T-helper 2 cell (primary cell): Measurements from ENCODE around the gene WDR59.
"Not testable (repeated sequence)": the region's sequence is repeated elsewhere in the genome, so short reads cannot be mapped to it uniquely, and the experiment has no call there.

ENCODE experiments used
- DNase-seq, 5 experiments: peaks; one replicate each; pipeline versions ENCODE4 v3.0.0 to v3.0.0-alpha.2; 2012 to 2022

WDR59 gene

DNA sequence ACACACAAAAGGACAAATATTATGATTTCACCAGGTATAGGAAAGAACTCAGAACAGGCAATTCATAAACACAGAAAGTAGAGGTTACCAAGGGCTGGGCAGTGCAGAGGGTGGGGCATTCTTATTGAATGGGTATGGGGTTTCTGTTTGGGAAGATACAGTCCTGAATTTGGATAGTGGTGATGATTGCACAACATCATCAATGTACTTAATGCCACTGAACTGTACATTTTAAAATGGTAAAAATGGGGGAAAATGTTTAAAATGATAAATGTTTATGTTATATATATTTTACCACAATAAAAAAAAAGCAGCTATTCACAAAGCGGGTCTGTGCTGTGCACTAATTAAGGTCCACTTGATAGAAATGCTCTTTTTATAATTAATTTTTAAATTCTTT lies 137.7 kb downstream of the WDR59 start:
- no peak for DNase-seq

DNA sequence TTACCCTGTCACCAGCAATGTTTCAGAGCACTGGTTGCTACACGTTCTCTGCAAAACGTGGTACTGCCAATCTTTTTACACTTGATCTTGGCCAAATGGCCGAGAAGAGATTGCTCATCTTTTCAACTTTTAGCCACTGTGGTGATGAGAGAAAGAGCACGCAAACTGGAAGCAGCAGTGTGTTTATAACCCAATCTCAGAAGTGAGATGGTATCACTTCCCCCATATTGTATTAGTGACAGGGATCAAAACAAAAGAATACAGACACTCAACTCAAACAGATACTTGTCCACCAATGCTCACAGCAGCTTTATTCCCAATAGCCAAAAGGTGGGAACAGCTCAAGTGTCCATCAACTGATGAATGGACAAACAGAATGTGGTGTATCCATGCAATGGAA lies 138.2 kb downstream of the WDR59 start:
- no peak for DNase-seq

DNA sequence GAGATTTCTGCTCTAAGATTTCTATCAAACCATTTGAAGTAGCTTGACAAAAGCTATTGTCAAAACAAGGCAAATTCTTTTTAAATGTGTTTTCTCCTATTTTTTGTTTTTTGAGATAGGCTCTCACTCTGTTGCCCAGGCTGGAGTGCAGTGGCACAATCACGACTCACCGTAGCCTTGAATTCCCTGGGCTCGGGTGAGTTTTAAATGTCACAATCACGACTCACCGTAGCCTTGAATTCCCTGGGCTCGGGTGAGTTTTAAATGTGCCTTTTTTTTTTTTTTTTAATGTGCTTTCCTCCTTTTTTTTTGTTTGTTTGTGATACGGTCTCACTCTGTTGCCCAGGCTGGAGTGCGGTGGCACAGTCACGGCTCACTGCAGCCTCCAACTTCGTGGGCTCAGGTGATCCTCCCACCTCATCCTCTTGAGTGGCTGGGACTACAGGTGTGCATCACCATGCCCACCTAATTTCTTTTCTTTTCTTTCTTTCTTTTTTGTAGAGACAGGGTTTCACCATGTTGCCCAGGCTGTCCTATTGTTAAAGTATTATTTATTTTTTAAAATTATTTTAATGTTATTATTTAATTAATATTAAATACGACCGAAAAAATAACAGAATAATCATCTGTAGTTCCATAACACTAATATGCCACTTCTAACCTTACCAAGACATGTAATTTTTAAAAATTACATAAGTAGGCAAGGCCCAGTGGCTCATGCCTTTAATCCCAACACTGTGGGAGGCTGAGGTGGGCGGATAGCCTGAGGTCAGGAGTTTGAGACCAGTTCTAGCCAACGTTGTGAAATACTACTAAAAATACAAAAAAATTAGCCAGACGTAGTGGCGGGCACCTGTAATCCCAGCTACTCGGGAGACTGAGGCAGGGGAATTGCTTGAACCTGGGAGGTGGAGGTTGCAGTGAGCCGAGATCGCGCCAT lies 140.6 kb downstream of the WDR59 start:
- DNase-seq, result no peak

DNA sequence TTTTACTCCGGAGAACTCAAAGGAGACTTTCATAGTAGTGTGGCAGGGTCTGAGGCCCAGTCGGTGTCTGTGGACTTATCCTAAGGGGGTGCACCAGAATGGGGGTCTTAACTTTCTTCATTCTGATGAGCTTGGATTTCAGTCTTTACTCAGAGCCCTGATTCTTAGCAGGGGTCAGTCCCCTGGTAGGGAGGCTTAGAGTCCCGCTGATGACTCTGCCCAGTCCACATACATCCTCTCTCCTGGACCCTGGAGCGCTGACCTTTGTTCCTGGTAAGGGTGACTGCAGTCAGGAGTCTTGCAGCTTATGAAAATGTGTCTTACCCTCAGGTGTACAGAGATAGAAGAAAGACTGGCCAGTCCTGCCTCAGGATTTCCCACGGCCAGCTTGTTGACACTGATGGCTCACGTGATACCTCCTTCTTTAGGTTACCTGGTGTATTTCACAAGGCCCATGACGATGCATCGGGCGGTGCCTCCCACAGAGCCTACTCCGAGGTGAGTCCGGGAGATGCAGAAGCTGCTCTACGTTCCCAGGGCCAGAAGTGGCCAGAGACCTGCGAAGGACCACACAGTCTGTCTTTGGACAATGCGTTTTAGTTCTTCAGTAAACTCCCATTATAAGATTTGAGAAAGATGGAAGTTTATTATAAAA lies 141.4 kb downstream of the WDR59 start:
- DNase-seq, result not testable (repeated sequence)

DNA sequence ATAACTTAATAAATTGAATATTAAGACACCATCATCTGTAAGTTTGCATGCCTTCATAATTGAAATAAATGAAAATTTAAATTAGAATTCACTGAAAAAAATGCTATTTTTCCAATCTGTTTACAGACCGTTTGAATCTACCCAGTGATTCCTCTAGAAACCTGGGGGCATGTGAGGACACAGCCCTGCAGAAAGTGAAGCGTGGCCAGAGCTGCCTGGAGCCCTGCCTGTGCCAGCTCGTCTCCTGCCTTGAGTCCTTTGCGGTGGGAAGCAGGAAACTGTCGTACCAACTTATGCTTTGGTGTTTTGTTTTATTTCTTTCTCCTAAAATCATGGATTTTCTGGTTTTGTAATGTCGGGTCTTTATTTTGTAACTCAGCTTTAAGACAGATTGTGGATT lies 142.5 kb downstream of the WDR59 start:
- no peak for DNase-seq

DNA sequence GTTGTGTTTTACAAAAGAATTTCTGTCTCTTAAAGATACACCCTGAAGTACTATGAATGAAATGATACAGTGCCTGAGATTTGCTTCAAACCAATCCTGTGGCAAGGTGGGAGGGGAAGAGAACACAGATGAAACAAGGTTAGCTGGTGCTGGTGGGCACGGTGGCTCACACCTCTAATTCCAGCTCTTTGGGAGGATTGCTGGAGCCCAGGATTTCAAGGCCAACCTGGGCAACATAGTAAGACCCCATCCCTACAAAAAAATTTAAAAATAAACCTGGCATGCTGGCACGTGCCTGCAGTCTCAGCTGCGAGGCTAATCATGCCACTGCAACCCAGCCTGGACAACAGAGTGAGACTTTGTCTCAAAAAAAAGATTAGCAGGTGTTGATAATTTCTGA lies 143.0 kb downstream of the WDR59 start:
- DNase-seq, result no peak

DNA sequence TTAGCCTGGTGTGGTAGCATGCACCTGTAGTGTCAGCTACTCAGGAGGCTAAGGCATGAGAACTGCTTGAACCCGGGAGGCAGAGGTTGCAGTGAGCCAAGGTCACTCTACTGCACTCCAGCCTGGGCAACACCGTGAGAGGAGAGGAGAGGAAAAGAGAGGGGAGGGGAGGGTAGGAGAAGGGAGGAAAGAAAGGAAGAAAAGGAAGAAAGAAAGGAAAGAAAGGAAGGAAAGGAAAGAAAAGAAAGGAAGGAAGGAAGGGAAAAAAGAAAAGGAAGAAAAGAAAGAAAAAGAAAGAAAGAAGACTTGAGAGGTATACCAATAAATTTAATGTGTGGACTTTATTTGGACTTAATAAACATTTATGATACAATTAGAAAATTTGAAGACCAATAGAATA lies 143.5 kb downstream of the WDR59 start:
- no peak for DNase-seq

DNA sequence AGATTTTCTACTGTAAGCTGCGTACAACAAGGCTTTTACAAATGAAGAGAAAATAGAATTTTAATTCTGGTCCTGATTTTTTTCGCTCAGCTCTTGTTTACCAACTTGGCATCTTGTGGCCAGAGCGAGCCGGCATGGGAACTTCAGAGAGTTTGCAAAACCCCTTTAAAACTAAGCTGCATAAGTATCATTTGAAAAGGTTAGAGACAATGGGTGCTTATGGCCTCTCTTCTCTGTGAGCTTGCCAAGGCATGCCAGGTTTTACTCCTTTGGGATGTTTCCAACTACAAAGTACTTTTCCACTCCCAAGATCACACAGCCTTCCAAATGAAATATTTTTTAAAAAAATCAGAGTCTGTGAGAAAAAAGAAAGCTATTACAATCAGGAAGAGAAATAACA lies 147.9 kb downstream of the WDR59 start:
- no peak for DNase-seq

DNA sequence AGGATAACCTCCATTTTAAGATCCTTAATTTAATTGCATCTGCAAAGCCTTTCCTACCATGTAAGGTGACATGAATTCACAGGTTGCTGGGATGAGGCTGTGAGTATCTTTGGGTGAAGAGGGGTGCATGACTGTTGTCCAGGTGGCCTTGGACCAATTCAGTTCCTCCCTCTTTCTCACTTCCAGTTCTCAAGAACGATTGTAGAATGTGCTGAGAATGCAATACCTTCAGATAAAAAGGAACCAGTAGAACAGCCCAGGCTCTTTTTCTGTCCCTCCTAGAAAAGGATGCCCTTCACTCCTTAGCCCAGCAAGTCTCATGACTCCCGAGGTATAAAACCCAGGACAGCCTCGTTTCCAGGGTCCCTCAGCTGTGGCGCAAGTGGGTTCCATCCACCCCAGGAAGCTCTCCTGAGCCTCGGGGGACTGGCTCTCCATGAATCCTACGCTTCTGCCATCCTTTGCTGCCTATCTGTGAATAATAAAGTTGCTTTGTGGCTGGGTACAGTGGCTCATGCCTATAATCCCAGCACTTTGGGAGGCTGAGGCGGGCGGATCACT lies 148.7 kb downstream of the WDR59 start:
- DNase-seq, result no peak

DNA sequence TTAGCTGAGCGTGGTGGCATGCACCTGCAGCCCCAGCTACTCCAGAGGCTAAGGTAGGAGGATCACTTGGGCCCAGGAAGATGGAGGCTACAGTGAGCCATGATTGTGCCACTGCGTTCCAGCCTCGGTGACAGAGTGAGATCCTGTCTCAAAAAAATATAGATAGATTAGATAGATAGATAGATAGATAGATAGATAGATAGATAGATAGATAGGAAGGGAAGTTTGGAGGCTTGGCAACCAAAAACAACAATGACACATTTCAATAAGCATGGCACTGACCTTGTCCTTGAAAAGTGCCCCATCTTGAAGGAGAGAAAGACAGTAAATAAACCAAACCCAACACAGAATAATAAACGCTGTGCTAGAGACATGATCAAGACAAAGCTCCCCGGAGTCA lies 152.7 kb downstream of the WDR59 start:
- no peak for DNase-seq

DNA sequence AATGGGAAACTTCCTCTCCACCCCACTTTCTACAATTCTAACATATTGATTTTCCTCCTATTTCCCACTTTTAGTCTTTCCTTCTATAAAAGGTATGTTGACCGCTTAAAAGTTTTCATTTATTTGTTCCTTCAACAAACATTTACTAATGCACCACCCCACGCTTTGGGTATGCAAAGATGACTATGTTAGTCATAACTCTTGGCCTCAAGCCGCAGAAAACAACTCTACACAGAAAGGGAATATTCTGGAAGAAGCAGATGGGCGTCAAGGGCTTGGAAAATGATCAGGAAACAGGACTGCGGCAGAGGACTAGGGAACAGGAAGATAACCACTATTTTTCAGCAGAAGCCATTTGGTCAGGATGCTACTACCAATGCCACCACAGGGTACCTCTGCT lies 153.5 kb downstream of the WDR59 start:
- no peak for DNase-seq

DNA sequence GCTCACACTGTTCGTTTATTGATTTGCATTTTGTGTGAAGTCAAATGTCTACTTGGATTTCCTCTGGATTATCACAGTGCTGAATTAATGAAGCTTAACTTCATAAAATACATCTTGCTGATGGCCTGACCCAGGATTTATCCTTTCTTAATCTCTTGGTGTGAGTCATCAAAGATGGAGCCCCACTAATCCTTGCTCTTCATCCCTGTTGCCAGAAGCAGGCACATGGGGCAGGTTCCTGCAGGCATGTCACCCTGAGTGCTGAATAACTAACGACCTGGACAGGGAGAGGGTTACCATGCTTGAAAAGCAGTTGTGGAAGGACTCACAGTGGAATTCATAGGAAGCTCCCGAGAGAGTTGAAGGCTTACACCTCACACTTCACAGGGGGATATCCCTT lies 154.3 kb downstream of the WDR59 start:
- no peak for DNase-seq

DNA sequence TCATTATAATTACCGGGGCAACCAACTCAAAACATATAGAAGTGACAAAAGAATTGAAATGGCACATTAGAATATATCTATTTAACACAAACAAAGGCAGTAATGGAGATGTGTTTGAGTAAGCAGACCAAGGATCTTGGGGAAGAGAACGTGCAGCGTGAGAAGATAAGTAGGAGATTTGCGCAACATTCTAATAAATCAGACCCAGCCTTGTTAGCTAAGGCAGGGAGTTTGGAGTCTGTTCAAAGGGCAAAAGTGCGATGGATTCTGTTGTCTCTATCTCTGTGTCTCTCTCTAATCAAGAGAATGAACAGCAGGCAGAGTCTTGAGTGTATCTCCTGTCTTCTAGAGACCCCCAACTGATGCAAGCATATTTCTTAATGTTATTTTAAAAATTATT lies 155.3 kb downstream of the WDR59 start:
- DNase-seq, result no peak

DNA sequence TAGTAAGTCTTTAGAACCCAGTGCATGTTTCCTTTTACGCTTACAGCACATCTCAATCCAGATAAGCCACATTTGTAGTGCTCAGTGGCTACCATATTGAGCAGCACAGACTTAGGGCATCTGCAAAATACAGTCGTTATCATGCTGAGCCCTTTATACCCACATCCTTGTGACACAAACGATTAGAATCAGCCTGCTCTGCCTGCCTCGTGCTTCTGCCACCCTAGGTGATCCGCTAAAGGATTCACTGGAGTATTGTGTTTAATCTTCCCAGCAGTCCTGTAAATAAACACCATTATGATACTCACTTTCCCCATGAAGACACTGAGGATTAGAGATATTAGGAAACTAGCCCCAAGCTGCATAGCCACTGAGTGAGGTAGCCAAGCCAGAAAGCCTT lies 159.0 kb downstream of the WDR59 start:
- DNase-seq, result no peak

DNA sequence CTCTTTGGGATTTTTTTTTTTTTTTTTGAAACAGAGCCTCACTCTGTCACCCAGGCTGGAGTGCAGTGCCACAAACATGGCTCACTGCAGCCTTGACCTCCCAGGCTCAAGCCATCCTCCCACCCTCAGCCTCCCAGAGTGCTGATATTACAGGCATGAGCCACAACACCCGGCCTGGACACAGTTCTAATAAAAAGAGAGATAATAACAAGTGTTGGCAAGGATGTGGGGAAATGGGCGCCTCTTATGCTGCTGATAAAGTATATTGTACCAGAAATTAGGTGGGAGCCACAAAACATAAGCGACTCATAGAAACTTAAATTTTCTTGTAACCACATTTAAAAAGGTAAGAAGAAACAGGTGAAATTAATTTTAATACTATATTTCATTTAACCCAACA lies 159.9 kb downstream of the WDR59 start:
- DNase-seq, result no peak
